K562 treated with DMSO at 1 percent for 24 hours (cell line): ENCODE data around the gene FNIP1. TPM values are rescaled to one million over a fixed set of nuclear protein-coding genes. Genes with fewer than 3 reads are reported as not detected.

Experiments used
- total RNA-seq: library from RNA; unstranded; fragments of 300-600 nt; gene quantifications from 2 replicates; pipeline ENCODE4 v1.2.3, GENCODE V29; 2022; ENCODE audit warnings: low read depth; ENCODE audit not compliant: insufficient read depth

FNIP1 gene
- total RNA-seq = 11.3 and 12.0 TPM in 2 replicates

DNA sequence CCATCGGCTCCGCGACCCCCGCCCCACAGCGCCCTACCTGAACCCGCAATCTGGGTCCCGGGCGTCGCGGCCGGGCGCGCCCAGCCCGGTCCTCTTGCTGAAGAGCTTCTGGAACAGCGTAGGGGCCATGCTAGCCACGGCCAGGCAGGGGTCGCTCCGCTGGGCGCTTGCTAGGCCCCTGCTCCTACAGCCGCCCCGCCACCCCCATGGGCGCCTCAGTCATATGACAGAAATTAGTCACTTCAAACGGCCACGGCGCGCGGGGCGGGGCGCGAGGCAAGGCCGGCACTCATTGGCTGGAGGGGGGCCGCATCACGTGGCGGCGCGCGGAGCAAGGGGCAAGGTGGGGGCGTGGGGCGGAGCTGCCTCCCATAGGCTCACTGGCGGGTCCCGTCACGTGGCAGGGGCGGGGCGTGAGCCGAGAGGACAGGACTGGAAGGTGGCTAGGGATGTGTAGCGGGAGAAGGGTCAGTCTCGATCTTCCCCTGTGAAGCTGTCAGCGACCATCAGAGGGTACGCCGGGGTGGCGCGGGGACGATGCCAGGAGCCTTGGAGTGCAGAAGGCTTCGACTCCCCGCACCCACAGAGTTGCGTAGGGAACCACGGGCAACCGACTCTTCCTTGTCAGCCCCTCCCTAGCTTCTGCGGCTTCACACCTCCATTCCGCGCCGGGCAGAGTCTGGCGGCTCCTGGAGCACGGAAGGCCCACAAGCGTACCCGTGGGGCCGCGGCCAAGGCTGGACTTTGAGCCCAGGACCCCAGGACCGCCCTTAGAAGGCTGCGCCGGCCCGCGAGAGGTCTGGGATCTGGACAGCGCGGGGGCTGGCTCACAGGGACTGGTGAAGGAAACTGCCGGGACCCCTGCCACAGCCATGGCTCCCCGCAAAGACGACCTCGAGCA, at the start of gene FNIP1:
Gene FNIP1, minus strand, starts transcription at position 225 of the 901 bp plus-strand sequence. Its CDS starts 96 bp downstream, at position 129.

DNA sequence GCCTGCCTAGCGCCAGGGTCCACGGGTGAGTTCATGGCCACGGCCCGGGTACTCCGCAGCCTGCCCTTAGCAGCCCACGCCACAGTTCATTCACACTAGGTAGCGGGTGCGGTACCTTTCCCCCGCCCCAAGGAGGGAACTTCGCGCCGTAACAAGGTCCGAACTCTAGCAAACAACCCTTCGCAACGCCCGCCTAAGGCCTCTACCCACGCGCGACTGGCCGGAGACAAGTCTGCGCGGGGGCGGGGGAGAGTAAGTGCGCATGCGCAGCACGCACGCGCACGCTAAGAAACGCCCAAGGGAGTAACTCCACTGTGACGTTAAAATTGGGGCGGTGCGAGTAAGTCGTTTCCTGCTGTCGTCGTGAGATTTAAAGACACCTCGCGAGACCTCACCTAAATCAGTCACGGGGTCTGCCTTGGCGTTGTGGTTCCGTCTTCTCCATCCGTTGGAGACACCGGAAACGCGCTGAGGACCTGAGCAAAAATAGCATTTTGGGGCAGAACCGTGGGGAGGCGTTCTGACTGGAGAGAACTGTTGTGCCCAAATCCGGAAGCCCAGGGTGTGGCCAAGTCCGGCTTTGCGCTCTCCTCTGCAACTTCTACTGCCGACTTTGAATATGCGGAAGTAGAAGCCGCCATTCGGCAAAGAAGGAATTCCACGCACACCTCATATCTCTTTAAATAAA, 161.7 kb downstream of the FNIP1 start, which contains the start of gene RAPGEF6:
Gene RAPGEF6, minus strand, starts transcription at position 234 of the 688 bp plus-strand sequence. Its CDS starts 199 bp downstream, at position 35.

Other genes with a start within 250 kb of the FNIP1 start
- gene RAPGEF6, start 161.8 kb downstream of the FNIP1 start, total RNA-seq = 4.5 and 4.8 TPM in 2 replicates
- gene MEIKIN, start 148.6 kb upstream of the FNIP1 start, total RNA-seq = not detected in 2 replicates
- gene ACSL6, start 214.6 kb upstream of the FNIP1 start, total RNA-seq = 0.90 and 1.0 TPM in 2 replicates